GM11168 (cell line): ENCODE data around the gene RPL27.
"Not testable (repeated sequence)": the region's sequence is repeated elsewhere in the genome, so short reads cannot be mapped to it uniquely, and the experiment has no call there.

Source experiments
- in situ Hi-C: fragments of 300-500 bp; cut with MboI; formaldehyde crosslinking; loops from one replicate; pipeline ENCODE4 v1.12.0; 2022; ENCODE audit warnings: low sequenced_read_pairs; ENCODE audit not compliant: unreplicated experiment

RPL27 gene

GRCh38 chr17:42997984-42998938, at the start of gene RPL27:
Gene RPL27 (plus strand): TSS chr17:42998419. CDS start chr17:42998751, 332 bp downstream.
- in situ Hi-C loops = no loop called here

GRCh38 chr17:42950044-42950783, 48.0 kb upstream of the RPL27 start:
- in situ Hi-C loops = no loop called here

- in situ Hi-C loops = no loop called here
These were observed 44.5 kb upstream of the RPL27 start for GRCh38 chr17:42953669-42954068.

- in situ Hi-C loops = no loop called here
These were observed 33.9 kb upstream of the RPL27 start, which contains the start of gene AARSD1 for GRCh38 chr17:42964161-42964932. Gene AARSD1 (minus strand): TSS chr17:42964454. CDS start chr17:42964440, 14 bp downstream.

GRCh38 chr17:42967925-42968324, 30.3 kb upstream of the RPL27 start:
- in situ Hi-C loops = no loop called here

GRCh38 chr17:42969001-42969581, 29.1 kb upstream of the RPL27 start:
- in situ Hi-C loops = no loop called here

- in situ Hi-C loops = no loop called here
These were observed 26.6 kb upstream of the RPL27 start for GRCh38 chr17:42971589-42971988.

GRCh38 chr17:42973323-42973722, 24.9 kb upstream of the RPL27 start:
- in situ Hi-C loops = not testable (repeated sequence)

- in situ Hi-C loops = no loop called here
These were observed 23.0 kb upstream of the RPL27 start for GRCh38 chr17:42975265-42975664.

GRCh38 chr17:42975701-42976100, 22.5 kb upstream of the RPL27 start:
- in situ Hi-C loops = not testable (repeated sequence)

- in situ Hi-C loops = no loop called here
These were observed 18.5 kb upstream of the RPL27 start, which contains the start of gene PTGES3L for GRCh38 chr17:42979511-42980273. Gene PTGES3L (minus strand): TSS chr17:42980080. CDS start chr17:42980053, 27 bp downstream.

- in situ Hi-C loops = no loop called here
These were observed 17.9 kb upstream of the RPL27 start, which contains the start of gene RUNDC1 for GRCh38 chr17:42980274-42980765. Gene RUNDC1 (plus strand): TSS chr17:42980565. CDS start chr17:42980577, 12 bp downstream.

- in situ Hi-C loops = no loop called here
These were observed 17.3 kb upstream of the RPL27 start for GRCh38 chr17:42980766-42981397.

GRCh38 chr17:42982266-42982665, 16.0 kb upstream of the RPL27 start:
- in situ Hi-C loops = no loop called here

- in situ Hi-C loops = no loop called here
These were observed 13.0 kb upstream of the RPL27 start for GRCh38 chr17:42985225-42985624.

- in situ Hi-C loops = no loop called here
These were observed 9.1 kb upstream of the RPL27 start for GRCh38 chr17:42989141-42989540.

- in situ Hi-C loops = no loop called here
These were observed 8.2 kb upstream of the RPL27 start for GRCh38 chr17:42989726-42990652.
